GM19023 (cell line): ENCODE measurements around the gene HBD.

Source experiments
- ATAC-seq: cut with Tn5 transposase; IDR thresholded peaks from one replicate; pipeline ENCODE4 v1.9.1; 2021; ENCODE audit warnings: mild to moderate bottlenecking, moderate library complexity; ENCODE audit not compliant: unreplicated experiment

The HBD gene

DNA sequence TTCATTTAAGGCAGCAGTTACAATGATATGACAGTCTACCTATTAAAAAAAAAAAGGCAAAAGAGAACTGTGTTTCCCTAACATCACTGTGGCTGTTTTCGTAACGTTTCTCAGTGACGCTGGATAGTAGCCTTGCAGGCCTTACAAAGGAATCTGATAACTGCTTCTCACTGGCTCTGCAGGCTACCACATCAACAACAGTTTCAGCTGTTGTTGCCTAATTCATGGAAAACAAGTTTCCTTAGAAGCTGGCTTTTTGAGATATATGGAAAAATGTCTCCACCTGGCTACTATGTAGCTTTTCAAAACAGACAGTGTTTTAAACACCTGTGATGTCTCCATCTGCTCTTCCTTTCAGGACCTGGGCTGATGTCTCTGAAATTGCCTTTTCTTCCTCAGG lies 37.6 kb downstream of the HBD start:
- ATAC-seq, result no peak

- no peak for ATAC-seq
Measured at GRCh38 chr11:5196067-5196466, 38.2 kb downstream of the HBD start.

- ATAC-seq, result no peak
Measured at GRCh38 chr11:5192738-5193137, 41.5 kb downstream of the HBD start.

GRCh38 chr11:5188201-5188600 lies 46.1 kb downstream of the HBD start:
- ATAC-seq, result no peak
